Measurements from ENCODE around the gene SCFD2. TPM values are rescaled to one million over a fixed set of nuclear protein-coding genes. Genes with fewer than 3 reads are reported as not detected.

SCFD2 gene
- total RNA-seq, 4 donors from 2014 or later = 13.1 to 27.4 (median 19.8) TPM

GRCh38 chr4:52868133-52868532 is 497.7 kb downstream of the SCFD2 start:
- TF ChIP-seq CTCF (IDR thresholded peaks at IDR 0.05; ENCODE audit: low read depth) = no peak

DNA sequence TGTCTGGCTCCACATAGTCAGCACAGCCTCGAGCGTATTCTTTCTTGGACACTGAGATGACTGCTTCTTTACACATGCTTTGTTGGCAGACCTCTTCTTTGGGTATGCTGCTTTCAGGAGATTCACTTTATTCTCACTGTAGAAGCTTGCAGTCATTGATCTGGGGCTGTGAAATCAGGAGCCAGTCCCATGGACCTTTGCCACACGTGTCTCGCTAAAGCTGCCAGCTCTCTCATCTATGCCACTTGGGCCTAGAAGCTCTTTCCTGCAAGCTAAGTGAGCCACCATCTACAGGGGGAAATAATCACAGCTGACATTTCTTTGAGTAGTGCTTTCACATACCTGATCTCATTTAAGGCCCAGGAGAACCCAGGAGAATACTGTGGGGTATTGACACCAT is 498.7 kb downstream of the SCFD2 start:
- no peak for TF ChIP-seq CTCF (IDR thresholded peaks at IDR 0.05; ENCODE audit: low read depth)

GRCh38 chr4:52866734-52867133 is 499.1 kb downstream of the SCFD2 start:
- no peak for TF ChIP-seq CTCF (IDR thresholded peaks at IDR 0.05; ENCODE audit: low read depth)

DNA sequence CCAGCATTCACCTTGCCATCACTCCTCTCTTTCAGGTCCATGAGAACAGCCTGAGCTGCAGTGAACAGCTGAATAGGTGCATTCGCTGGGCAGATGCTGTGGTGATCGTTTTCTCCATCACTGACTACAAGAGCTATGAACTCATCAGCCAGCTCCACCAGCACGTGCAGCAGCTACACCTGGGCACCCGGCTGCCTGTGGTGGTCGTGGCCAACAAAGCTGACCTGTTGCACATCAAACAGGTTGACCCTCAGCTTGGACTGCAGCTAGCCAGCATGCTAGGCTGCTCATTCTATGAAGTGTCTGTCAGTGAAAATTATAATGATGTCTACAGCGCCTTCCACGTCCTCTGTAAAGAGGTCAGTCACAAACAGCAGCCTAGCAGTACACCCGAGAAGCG is 500.6 kb downstream of the SCFD2 start:
- no peak for TF ChIP-seq CTCF (IDR thresholded peaks at IDR 0.05; ENCODE audit: low read depth)

- no peak for TF ChIP-seq CTCF (IDR thresholded peaks at IDR 0.05; ENCODE audit: low read depth)
Measured at GRCh38 chr4:52864793-52865192, 501.1 kb downstream of the SCFD2 start.

- no peak for TF ChIP-seq CTCF (IDR thresholded peaks at IDR 0.05; ENCODE audit: low read depth)
Measured at GRCh38 chr4:52863324-52863723, 502.5 kb downstream of the SCFD2 start.

DNA sequence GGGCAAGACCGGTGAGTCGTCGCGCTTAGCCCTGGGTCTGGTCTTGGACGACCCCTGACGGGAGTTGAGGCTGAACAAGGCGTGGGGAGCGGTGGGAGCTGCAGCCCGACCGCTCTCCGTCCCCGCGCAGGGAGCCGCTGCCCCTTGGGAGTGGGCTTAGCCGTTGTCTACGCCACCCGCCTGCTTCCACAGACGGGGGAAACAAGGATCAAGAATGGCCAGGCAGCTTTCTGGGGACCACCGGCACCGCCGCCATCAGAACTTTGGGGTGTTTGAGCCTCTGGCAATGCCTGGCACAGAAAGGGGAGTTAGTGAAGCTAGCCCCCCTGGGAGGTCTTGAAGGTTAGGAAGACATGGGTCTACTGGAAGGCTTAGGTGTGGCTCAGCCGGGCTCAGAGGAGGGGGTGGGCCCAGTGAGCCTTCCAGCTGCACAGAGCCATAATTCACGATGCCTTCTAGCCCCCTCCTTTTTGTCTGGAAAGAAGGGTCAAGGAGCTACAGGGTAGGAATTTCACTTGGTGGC is 503.2 kb downstream of the SCFD2 start:
- no peak for TF ChIP-seq CTCF (IDR thresholded peaks at IDR 0.05; ENCODE audit: low read depth)

Measured in subcutaneous adipose tissue (tissue), 4 donors.